ENCODE data around the gene ABCG5. TPM values are rescaled to one million over a fixed set of nuclear protein-coding genes. Genes with fewer than 3 reads are reported as not detected.

The ABCG5 gene
- polyA plus RNA-seq, 6 donors from 2014 or later, result not detected

DNA sequence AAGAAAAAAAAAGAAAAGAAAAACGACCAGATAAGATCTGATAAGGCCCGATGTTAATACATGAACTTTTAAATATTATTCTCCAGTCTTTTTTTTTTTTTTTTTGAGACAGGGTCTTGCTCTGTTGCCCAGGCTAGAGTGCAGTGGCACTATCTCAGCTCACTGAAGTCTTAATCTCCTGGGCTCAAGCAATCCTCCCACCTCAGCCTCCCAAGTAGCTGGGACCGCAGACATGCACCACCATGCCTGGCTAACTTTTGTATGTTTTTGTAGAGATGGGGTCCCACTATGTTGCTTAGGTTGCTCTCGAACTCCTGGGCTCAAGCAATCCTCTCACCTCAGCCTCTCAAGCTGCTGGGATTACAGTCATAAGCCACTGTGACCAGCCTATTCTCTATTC is 1.6 kb downstream of the ABCG5 start:
- Mint-ChIP-seq H3K27ac (no peak overlapping the region), H3K36me3 (no peaks in the 10 kb centered on the region), H3K4me3 (no peak overlapping the region), H3K4me1 (no peaks in the 10 kb centered on the region), H3K27me3 (peaks cover 0 to 13% (median 8%) of the 10 kb centered on the region in 3 donors), H3K9me3 (no peaks in the 10 kb centered on the region)
- ATAC-seq (ENCODE audit: low read depth in 2 of 2), result no peak
- no peak for DNase-seq

DNA sequence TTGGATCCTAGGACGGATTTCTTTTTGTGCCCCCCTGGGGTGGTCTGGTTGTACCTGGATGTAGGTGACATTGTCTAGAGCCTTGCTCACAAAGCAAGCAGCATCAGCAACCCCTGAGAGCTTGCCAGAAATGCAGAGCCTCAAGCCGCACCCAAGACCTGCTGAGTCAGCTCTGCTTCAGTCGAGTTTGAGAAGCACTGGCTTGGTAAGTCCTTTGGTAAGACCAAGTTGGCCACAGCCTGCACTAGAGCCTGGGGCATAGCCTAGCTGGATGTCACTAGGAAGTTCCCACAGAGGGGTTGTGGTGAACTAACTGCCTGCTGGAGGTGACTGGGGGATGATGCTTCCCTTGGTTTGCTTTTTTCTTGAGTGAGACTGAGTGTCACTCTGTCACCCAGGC is 6.2 kb downstream of the ABCG5 start:
- ATAC-seq (ENCODE audit: low read depth in 2 of 2) (no peak), DNase-seq (no peak)
- Mint-ChIP-seq H3K4me3 (no peak overlapping the region), H3K9me3 (no peaks in the 10 kb centered on the region), H3K4me1 (peaks cover 0 to 4% (median 3%) of the 10 kb centered on the region in 3 donors), H3K27ac (no peak overlapping the region), H3K27me3 (peaks cover 9 to 35% (median 25%) of the 10 kb centered on the region in 3 donors), H3K36me3 (no peaks in the 10 kb centered on the region)

DNA sequence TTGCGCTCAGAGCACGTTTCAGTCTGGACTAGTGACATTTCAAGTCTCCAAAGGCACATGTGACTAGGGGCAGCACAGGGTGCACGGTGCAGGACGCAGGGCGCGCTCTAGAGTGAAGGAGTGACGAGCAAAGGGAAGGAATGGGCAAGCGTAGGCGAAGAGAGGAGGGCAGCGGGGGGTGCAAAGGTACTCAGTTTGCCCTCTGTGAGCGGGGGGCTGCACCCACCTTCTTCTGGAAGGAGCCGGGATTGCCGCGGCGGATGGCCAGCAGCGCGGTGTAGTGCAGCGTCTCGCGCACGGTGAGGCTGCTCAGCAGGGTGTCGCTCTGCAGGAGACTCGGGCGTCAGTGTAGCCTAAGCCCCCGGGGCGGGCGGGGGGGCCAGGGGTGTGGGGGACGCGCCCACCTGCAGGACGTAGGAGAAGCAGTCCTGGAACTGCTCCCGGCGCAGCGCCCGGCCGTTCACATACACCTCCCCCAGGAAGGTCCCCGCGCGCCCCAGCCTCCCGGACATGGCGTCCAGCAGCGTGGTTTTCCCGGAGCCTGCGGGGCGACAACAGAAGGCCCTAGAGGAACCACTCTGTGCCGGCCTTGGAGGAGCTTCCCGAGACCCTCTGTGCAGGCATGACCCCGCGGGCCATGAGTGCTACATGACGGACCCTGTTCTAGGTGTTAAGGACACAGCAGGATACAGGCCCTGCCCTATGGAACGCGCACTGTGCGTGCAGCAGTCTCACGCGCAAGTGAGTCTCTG is 6.9 kb downstream of the ABCG5 start:
- no peak for ATAC-seq (ENCODE audit: low read depth in 2 of 2)
- H3K9me3 Mint-ChIP-seq, result no peaks in the 10 kb centered on the region

DNA sequence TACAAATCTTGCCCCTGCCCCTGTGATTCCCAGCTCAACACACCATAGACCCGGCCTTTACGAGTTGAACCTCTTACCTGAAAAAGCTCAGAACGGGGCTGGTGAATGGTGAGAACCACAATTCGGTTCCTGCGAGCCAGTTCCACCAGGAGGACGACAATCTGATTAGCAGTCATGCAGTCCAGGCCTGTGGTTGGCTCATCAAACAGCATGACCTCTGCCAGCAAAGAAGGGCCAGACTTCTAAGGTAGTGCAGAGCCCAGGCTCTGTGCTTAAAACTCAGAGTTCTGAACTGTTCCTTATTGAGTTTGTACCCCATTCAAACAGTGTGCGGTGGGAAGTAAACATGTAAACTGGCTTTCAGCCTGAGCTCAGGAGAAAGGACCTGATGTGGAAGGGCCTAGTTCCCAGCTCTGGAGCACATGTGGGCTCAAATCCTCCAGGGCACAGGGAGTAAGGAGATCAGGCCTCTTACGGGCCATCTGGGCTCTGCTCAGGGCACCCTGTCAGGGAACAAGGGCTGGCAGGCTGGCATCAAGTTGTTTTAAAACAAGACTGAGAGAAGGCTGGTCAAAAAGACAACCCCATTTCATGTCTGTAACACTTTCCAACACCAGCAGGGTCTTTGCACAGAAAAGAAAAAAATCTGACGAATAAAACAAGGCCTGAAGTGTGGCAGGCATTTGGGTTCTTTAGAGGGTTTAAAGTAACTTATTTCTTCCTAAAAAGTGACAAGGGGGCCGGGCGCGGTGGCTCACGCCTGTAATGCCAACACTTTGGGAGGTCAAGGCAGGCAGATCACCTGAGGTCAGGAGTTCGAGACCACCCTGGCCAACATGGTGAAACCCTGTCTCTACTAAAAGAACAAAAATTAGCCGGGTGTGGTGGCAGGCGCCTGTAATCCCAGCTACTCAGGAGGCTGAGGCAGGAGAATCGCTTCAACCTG is 12.1 kb downstream of the ABCG5 start:
- Mint-ChIP-seq H3K27me3 (peaks cover 25 to 55% (median 36%) of the 10 kb centered on the region in 3 donors), H3K27ac (peak overlapping the region in 1 of 6 donors; percentile 22), H3K36me3 (no peaks in the 10 kb centered on the region), H3K4me3 (no peak overlapping the region), H3K4me1 (peaks cover 0 to 3% (median 3%) of the 10 kb centered on the region in 3 donors), H3K9me3 (peaks cover 0 to 3% (median 0%) of the 10 kb centered on the region in 7 donors)
- DNase-seq (no peak), ATAC-seq (ENCODE audit: low read depth in 2 of 2) (no peak)

More for the DNA sequence above, 6.9 kb downstream of the ABCG5 start:
- no peaks in the 10 kb centered on the region for H3K36me3 Mint-ChIP-seq
- H3K27me3 Mint-ChIP-seq, result peaks cover 9 to 36% (median 25%) of the 10 kb centered on the region in 3 donors
- peak overlapping the region in 1 of 8 donors; percentile 41 for H3K4me3 Mint-ChIP-seq
- DNase-seq, result no peak
- H3K27ac Mint-ChIP-seq, result peak overlapping the region in 1 of 6 donors; percentile 11
- peaks cover 0 to 4% (median 3%) of the 10 kb centered on the region in 3 donors for H3K4me1 Mint-ChIP-seq

DNA sequence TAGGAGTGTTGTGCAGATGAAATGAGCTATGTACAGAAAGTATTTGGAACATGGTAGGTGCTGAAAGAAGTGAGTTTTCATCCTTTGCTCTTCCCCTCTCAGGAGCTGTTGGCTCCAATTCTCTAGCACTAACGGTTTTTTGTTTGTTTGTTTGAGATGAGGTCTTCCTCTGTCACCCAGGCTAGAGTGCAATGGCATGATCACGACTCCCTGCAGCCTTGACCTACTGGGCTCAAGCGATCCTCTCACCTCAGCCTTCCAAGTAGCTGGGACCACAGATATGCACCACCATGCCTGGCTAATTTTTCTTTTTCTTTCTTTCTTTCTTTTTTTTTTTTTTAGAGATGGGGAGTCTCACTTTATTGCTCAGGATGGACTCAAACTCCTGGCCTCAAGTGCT is 12.8 kb downstream of the ABCG5 start:
- Mint-ChIP-seq H3K4me1 (no peaks in the 10 kb centered on the region), H3K9me3 (peaks cover 0 to 3% (median 0%) of the 10 kb centered on the region in 7 donors), H3K27ac (no peak overlapping the region), H3K27me3 (peaks cover 28 to 55% (median 35%) of the 10 kb centered on the region in 3 donors), H3K4me3 (no peak overlapping the region), H3K36me3 (no peaks in the 10 kb centered on the region)
- ATAC-seq (ENCODE audit: low read depth in 2 of 2) (no peak), DNase-seq (no peak)

DNA sequence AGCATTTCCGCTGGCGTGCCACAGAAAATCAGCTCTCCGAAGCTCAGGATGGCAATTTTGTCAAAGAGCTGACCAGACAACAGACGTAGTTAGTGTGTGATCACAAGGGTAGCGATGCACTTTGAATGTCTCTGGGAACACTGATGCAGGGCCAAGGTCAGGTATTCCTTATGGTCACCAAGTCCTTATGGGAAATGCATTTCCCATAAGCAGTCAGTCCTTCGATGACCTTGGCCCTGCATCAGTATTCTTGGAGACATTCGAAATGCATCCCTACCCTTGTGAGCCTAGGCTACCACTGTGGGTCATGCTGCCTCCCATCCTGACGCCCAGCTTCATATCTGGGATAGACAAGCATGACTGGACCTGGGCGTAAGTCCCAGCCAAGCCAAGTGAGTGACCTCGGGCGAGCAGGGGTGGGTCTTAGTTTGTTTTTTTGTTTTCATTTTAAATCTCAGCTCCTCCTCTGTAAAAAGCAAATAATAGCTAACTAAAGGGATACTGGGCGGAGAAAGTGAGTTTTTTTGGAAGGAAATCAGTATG is 13.6 kb downstream of the ABCG5 start:
- Mint-ChIP-seq H3K4me1 (no peaks in the 10 kb centered on the region), H3K36me3 (no peaks in the 10 kb centered on the region), H3K27ac (no peak overlapping the region), H3K27me3 (peaks cover 26 to 55% (median 35%) of the 10 kb centered on the region in 3 donors), H3K9me3 (peaks cover 0 to 3% (median 0%) of the 10 kb centered on the region in 7 donors), H3K4me3 (no peak overlapping the region)
- ATAC-seq (ENCODE audit: low read depth in 2 of 2), result no peak
- DNase-seq, result no peak

DNA sequence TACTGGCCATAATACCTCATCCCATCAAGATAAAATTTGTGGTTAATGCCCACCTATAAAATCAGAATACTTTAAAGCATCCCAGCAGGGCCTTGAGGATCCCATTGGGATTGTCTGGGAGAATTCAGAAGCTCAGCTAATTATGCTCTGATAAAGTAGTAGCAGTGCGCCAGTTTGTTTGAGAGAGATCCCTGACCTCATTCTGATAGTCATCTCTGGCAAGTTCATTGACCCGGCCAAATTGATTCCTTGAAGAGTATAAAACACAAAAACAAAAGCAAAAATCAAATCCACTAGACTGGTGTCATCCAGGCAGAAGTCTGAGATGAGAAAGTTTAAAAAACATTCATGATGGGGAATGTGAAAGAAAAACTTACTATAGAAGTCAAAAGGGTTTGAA is 14.1 kb downstream of the ABCG5 start:
- no peaks in the 10 kb centered on the region for H3K4me1 Mint-ChIP-seq
- H3K27ac Mint-ChIP-seq, result no peak overlapping the region
- DNase-seq (no peak), ATAC-seq (ENCODE audit: low read depth in 2 of 2) (no peak)
- H3K4me3 Mint-ChIP-seq, result no peak overlapping the region
- H3K9me3 Mint-ChIP-seq, result peaks cover 0 to 3% (median 0%) of the 10 kb centered on the region in 7 donors
- peaks cover 24 to 50% (median 34%) of the 10 kb centered on the region in 3 donors for H3K27me3 Mint-ChIP-seq
- H3K36me3 Mint-ChIP-seq, result no peaks in the 10 kb centered on the region

DNA sequence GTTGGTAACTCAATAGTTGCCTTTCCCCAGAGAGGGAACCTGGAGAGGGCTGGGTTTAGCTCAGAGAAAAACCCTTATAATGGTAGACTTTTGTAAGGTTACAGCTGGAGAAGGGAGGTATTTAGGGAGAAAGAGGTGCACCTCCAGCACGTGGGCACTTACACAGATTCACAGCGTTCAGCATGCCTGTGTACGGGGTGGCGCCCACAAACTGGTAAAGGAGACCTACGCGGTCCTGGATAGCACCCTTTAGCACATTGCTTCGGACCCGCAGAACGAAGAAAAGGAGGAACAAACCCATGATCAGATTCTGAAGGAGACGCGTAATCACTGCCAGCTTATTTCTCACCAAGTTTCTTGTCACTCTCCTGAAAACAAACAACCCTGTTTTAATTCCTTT is 14.9 kb downstream of the ABCG5 start:
- H3K9me3 Mint-ChIP-seq, result peaks cover 0 to 3% (median 0%) of the 10 kb centered on the region in 7 donors
- peaks cover 19 to 43% (median 30%) of the 10 kb centered on the region in 3 donors for H3K27me3 Mint-ChIP-seq
- ATAC-seq (ENCODE audit: low read depth in 2 of 2) (no peak), DNase-seq (no peak)
- no peaks in the 10 kb centered on the region for H3K4me1 Mint-ChIP-seq
- no peak overlapping the region for H3K4me3 Mint-ChIP-seq
- H3K27ac Mint-ChIP-seq, result no peak overlapping the region
- no peaks in the 10 kb centered on the region for H3K36me3 Mint-ChIP-seq

DNA sequence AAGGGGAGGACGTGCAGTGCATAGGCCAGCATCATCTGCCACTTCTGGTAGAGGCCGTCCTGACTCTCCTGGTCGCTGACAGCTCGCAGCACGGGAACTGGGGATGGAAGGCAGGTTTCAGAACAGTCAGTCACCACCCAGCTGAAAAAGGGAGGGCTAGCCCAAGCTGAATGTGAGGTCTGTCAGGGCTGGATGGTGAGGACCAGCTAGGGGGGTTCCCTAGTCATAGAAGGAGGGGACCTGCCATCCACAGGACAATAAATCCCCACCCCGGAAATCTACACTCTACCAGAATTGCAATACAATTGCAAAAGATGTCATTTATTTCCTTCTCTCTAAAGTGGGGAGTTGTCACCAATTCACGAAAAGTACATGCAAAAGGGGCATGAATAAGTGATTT is 15.8 kb downstream of the ABCG5 start:
- Mint-ChIP-seq H3K4me3 (no peak overlapping the region), H3K36me3 (no peaks in the 10 kb centered on the region), H3K9me3 (peaks cover 0 to 3% (median 0%) of the 10 kb centered on the region in 7 donors), H3K27ac (no peak overlapping the region), H3K27me3 (peaks cover 19 to 42% (median 30%) of the 10 kb centered on the region in 3 donors), H3K4me1 (no peaks in the 10 kb centered on the region)
- ATAC-seq (ENCODE audit: low read depth in 2 of 2) (no peak), DNase-seq (no peak)

DNA sequence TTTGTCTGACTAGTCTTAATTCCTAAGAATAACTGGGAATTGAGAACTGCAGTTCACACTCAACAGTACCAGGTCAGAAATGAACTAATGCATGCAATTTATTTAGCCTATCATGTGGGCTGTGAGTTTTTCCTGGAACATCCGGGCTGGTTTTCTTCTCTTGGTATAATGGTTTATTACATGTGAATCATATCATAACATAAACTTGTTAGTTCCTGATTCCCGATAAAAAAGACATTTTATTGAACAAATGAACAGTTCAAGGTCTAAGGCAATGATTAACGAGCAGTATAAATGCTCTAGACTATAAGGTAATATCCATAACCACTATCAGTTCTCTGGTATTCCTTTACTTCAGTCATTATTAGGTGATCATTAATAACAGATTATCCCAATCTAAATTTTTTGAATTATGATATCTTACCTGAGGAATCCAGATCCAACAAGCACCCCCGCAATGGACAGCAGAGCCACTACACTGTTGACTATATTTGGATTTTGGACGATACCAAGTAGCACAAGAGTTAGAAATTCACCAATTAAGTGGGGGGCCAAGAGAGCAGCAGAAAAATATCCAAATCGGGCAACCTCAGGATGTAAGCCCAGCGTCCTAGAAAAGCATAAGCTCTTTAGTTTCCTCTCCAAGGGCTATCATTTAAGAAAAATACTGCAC is 19.0 kb downstream of the ABCG5 start:
- Mint-ChIP-seq H3K27me3 (peaks cover 23 to 37% (median 24%) of the 10 kb centered on the region in 3 donors), H3K4me1 (no peaks in the 10 kb centered on the region), H3K27ac (no peak overlapping the region), H3K36me3 (peaks cover 5% of the 10 kb centered on the region in 2 donors), H3K9me3 (peaks cover 0 to 7% (median 2%) of the 10 kb centered on the region in 7 donors), H3K4me3 (no peak overlapping the region)
- DNase-seq, result no peak
- ATAC-seq (ENCODE audit: low read depth in 2 of 2), result no peak

DNA sequence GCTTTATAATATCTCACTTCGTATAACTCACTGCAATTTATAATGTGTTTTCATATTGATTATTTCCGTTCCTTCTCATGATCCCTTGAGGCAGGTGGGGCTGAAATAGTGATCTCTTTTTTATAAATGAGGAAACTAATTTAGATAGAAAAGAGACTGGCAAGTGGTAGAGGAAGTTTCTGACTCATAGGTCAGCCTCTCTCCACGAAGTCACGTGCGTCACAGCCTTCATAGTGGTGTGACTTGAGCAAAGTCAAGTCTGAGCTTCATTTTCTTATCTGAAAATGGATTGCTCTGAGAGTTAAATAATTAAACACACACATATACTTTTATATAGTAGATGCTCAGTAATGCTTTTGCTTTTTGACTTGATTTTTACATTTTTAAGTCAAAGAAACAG is 19.9 kb downstream of the ABCG5 start:
- H3K36me3 Mint-ChIP-seq, result peaks cover 5% of the 10 kb centered on the region in 2 donors
- no peak overlapping the region for H3K27ac Mint-ChIP-seq
- no peaks in the 10 kb centered on the region for H3K4me1 Mint-ChIP-seq
- peaks cover 0 to 7% (median 2%) of the 10 kb centered on the region in 7 donors for H3K9me3 Mint-ChIP-seq
- H3K27me3 Mint-ChIP-seq, result peaks cover 15 to 33% (median 24%) of the 10 kb centered on the region in 3 donors
- H3K4me3 Mint-ChIP-seq, result no peak overlapping the region
- no peak for DNase-seq
- no peak for ATAC-seq (ENCODE audit: low read depth in 2 of 2)

DNA sequence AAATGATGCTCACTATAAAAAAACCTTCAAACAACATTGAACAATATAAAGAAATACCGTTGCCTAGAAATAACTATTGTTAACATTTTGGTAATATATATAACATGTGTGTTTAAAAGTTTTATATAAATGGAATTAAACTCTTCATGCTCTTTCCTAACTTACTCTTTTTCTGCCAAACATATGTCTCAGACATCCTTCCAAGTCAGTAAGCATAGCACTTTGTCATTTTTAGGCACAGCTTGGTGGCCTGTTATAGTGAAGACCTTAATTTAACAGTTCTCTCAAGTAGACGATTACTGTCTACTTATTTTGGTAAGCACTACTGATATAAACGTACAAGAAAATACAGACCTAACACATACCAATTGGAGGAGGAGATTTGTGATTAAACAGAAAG is 23.9 kb downstream of the ABCG5 start:
- peaks cover 5% of the 10 kb centered on the region in 2 donors for H3K36me3 Mint-ChIP-seq
- H3K4me3 Mint-ChIP-seq, result no peak overlapping the region
- DNase-seq (no peak), ATAC-seq (ENCODE audit: low read depth in 2 of 2) (no peak)
- peaks cover 0 to 7% (median 2%) of the 10 kb centered on the region in 7 donors for H3K9me3 Mint-ChIP-seq
- peaks cover 0 to 4% (median 0%) of the 10 kb centered on the region in 3 donors for H3K27me3 Mint-ChIP-seq
- H3K4me1 Mint-ChIP-seq, result no peaks in the 10 kb centered on the region
- no peak overlapping the region for H3K27ac Mint-ChIP-seq

DNA sequence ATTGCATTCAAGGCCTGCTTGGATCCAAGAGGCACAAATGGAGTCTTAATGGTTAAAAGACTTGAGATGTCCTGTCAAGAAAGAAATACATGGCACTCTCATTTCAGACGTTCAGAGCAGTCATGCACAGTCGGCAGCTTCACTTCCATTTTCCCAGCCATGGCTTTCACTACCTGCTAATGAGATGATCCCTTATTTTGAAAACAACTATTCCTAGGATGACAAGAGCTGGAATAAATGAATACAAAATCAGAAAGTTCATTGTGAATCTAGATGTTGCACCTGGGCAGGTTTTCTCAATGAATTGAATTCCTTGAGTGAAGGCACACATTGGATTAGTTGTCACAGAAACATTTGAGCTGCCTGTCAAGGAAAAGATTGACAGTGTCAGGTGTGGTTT is 25.7 kb downstream of the ABCG5 start:
- ATAC-seq (ENCODE audit: low read depth in 2 of 2) (no peak), DNase-seq (no peak)
- Mint-ChIP-seq H3K27me3 (peaks cover 0 to 4% (median 0%) of the 10 kb centered on the region in 3 donors), H3K27ac (no peak overlapping the region), H3K4me1 (no peaks in the 10 kb centered on the region), H3K36me3 (peaks cover 5% of the 10 kb centered on the region in 2 donors), H3K9me3 (peaks cover 0 to 7% (median 2%) of the 10 kb centered on the region in 7 donors), H3K4me3 (no peak overlapping the region)
